Mucosa of descending colon (tissue), 3 donors: ENCODE measurements around the gene CYP27C1. TPM values are rescaled to one million over a fixed set of nuclear protein-coding genes. Genes with fewer than 3 reads are reported as not detected.

ENCODE experiments used
- ATAC-seq: fragments of 200-7000 bp; cut with Tn5 transposase; one replicate; pipeline ENCODE4 v1.9.1; 2020; ENCODE audit warnings: mild to moderate bottlenecking, moderate library complexity
- DNase-seq, 3 donors: peaks; one replicate each; pipeline ENCODE4 v3.0.0-alpha.2; 2020
- H3K36me3 ChIP-seq: fragments of 200-600 bp; one replicate; pipeline ENCODE4 v1.8.0; 2021; ENCODE audit warnings: low read depth, mild to moderate bottlenecking
- H3K4me1 ChIP-seq: fragments of 200-600 bp; one replicate; pipeline ENCODE4 v1.8.0; 2021; ENCODE audit warnings: low read depth, mild to moderate bottlenecking
- H3K4me3 ChIP-seq: fragments of 200-600 bp; one replicate; pipeline ENCODE4 v1.8.0; 2021; ENCODE audit warnings: mild to moderate bottlenecking
- H3K9me3 ChIP-seq: fragments of 200-600 bp; one replicate; pipeline ENCODE4 v1.8.0; 2021; ENCODE audit warnings: mild to moderate bottlenecking
- intact Hi-C, 2 donors: fragments of 100-400 bp; cut with DNase I in 1 of 2; cut with micrococcal nuclease in 1 of 2; formaldehyde crosslinking; loops; one replicate each; pipeline versions ENCODE4 v1.11.0 to v1.11.1; 2022; cut with DNase I, micrococcal nuclease
- total RNA-seq, 3 donors: library from RNA; stranded (reverse); fragmentation: NEBNext Ultra II Directional in 2 of 3; extraction: Animal tissue kit (Norgen Biotek cat#: 25700) in 2 of 3; gene quantifications; one replicate each; pipeline versions ENCODE4 v1.2.1 to v1.2.4, GENCODE V29; 2021 to 2023
- TF ChIP-seq, protein P1 (sequence below): fragments of 200-600 bp; IDR thresholded peaks from one replicate; pipeline ENCODE4 v1.8.0; 2022; ENCODE audit warnings: antibody characterized with exemption, mild to moderate bottlenecking
- donor health status: DM: no; HTN: no; CAD: no; lungs with moderate emphysema.
- donor health status: DM: no; HTN: no; CAD: no.
- donor health status: DM: no; HTN: yes; CAD: no.

Gene CYP27C1
- total RNA-seq, 3 donors from 2014 or later, result 0.17 to 0.82 (median 0.63) TPM

DNA sequence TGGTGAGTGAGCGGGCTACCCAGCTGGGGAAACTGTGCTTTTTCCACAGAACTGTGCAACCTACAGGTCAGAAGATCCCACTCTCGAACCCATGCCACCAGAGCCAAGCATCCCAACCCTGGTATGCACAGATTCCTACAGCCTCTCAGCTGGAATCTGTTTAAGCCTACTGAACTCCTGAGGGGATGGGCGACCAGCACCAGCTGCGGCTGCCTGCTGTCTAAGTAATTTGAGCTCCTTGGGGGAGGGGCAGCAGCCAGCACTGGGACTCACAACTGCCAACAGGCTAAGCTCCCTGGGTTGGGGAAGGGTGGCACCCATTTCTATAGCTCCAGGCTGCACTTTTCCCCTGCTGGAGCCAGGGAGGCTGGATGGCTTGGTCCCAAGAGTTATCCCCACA, 11.8 kb downstream of the CYP27C1 start:
- ATAC-seq (no peak), DNase-seq (no peak)
- no peaks in the 10 kb centered on the region for H3K9me3 ChIP-seq
- H3K36me3 ChIP-seq, result no peaks in the 10 kb centered on the region
- H3K4me1 ChIP-seq, result no peaks in the 10 kb centered on the region
- TF ChIP-seq, protein P1, sequence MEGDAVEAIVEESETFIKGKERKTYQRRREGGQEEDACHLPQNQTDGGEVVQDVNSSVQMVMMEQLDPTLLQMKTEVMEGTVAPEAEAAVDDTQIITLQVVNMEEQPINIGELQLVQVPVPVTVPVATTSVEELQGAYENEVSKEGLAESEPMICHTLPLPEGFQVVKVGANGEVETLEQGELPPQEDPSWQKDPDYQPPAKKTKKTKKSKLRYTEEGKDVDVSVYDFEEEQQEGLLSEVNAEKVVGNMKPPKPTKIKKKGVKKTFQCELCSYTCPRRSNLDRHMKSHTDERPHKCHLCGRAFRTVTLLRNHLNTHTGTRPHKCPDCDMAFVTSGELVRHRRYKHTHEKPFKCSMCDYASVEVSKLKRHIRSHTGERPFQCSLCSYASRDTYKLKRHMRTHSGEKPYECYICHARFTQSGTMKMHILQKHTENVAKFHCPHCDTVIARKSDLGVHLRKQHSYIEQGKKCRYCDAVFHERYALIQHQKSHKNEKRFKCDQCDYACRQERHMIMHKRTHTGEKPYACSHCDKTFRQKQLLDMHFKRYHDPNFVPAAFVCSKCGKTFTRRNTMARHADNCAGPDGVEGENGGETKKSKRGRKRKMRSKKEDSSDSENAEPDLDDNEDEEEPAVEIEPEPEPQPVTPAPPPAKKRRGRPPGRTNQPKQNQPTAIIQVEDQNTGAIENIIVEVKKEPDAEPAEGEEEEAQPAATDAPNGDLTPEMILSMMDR, result no peak
- intact Hi-C loops, result no loop called here
- no peak overlapping the region for H3K4me3 ChIP-seq

- Histone ChIP-seq H3K9me3 (no peaks in the 10 kb centered on the region), H3K4me3 (no peak overlapping the region), H3K36me3 (no peaks in the 10 kb centered on the region), H3K4me1 (no peaks in the 10 kb centered on the region)
- no peak for DNase-seq
- ATAC-seq, result no peak
- intact Hi-C loops, result no loop called here
- TF ChIP-seq, protein P1, result no peak
These were observed 14.6 kb downstream of the CYP27C1 start for GRCh38 chr2:127205218-127206125.

DNA sequence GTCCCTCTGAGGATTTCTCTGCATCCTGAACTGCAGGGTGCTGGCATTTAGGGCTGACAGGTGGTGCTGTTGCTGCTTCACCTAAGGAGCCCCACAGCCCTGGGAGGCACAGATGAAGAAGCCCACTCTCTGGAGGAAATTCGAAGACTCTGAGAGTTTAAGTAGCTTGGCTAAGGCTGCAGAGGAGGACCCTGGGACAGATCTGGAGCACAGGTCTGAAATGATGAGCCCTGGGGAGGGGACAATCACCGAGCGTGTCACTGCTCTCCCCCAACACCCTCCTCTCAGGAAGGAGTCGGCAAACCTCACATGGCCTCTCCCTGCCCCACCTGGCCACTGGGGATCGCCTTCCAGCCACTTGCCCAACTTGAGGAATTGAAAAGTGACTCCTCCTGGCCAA, 18.6 kb downstream of the CYP27C1 start:
- intact Hi-C loops, result no loop called here
- TF ChIP-seq, protein P1, result no peak
- Histone ChIP-seq H3K4me1 (peaks cover 3% of the 10 kb centered on the region), H3K9me3 (no peaks in the 10 kb centered on the region), H3K4me3 (no peak overlapping the region), H3K36me3 (no peaks in the 10 kb centered on the region)
- DNase-seq (no peak), ATAC-seq (no peak)

- no peak for DNase-seq
- TF ChIP-seq, protein P1, result no peak
- no peaks in the 10 kb centered on the region for H3K9me3 ChIP-seq
- intact Hi-C loops, result no loop called here
- H3K36me3 ChIP-seq, result no peaks in the 10 kb centered on the region
- H3K4me1 ChIP-seq, result peaks cover 3% of the 10 kb centered on the region
- ATAC-seq, result no peak
- H3K4me3 ChIP-seq, result no peak overlapping the region
These were observed 19.1 kb downstream of the CYP27C1 start for GRCh38 chr2:127200962-127201361.

- Histone ChIP-seq H3K9me3 (no peaks in the 10 kb centered on the region), H3K4me1 (peaks cover 3% of the 10 kb centered on the region), H3K36me3 (no peaks in the 10 kb centered on the region), H3K4me3 (no peak overlapping the region)
- DNase-seq (no peak), ATAC-seq (no peak)
- intact Hi-C loops, result loop anchor here in 1 of 2 donors (5.0 kb wide), 1 partner anchor 278 kb away; no protein-coding TSS in a partner anchor
- TF ChIP-seq, protein P1, result no peak
These were observed 20.9 kb downstream of the CYP27C1 start for GRCh38 chr2:127199223-127199622.
